GM19372 (cell line): ENCODE results near the gene PHGDH.
"Not testable (repeated sequence)": the region's sequence is repeated elsewhere in the genome, so short reads cannot be mapped to it uniquely, and the experiment has no call there.

ENCODE experiments used
- ATAC-seq: cut with Tn5 transposase; IDR thresholded peaks from one replicate; pipeline ENCODE4 v1.9.1; 2021; ENCODE audit warnings: mild to moderate bottlenecking, low read depth, moderate library complexity; ENCODE audit not compliant: unreplicated experiment

Gene PHGDH

GRCh38 chr1:119784191-119784781 is 72.6 kb downstream of the PHGDH start:
- ATAC-seq = no peak

GRCh38 chr1:119786046-119786445 is 74.3 kb downstream of the PHGDH start:
- ATAC-seq = not testable (repeated sequence)

DNA sequence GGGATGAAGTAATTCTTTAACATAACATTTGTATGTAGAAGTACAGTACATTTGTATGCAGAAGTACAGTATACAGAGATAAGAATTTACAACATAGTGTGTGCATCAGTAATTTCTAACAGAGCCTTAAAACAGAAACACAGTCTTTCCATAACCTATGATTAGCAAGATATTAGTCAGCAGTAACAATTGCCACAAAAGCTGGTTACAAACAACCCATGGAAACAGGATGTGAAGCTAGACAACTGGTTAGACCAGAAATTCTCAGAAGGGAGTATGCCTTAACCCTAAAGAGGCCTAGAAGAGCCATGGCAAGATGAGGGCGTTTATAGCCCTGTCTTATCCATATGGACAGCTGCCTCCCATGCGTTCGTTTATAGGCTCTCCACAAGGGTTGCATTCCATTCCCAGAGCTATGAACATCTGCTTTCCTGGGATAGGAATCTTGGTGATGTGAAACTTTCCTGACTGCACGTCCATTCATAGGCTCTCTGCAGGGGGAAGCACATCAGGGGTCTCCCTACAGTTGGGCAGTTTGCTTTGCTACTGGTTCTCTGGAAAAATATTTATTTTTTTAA is 74.8 kb downstream of the PHGDH start:
- not testable (repeated sequence) for ATAC-seq

DNA sequence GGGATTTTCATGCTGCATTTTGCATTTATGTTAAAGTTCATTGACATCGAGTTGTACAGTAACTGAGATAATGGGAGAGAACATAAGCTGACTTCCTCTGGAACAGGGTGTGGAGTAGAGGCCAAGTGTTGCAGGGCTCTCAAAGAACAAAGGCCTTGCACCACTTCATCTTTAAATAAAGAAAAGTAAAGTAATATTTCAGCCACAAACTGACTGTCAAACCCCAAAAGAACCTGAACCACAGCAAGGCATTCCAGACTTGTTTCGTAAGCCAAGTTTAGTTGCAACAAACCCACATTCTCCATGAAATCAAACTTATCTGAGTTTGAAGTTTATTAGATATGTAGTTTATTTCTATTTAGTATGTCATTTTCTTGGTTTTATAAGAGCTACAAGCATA is 76.0 kb downstream of the PHGDH start:
- ATAC-seq = no peak

DNA sequence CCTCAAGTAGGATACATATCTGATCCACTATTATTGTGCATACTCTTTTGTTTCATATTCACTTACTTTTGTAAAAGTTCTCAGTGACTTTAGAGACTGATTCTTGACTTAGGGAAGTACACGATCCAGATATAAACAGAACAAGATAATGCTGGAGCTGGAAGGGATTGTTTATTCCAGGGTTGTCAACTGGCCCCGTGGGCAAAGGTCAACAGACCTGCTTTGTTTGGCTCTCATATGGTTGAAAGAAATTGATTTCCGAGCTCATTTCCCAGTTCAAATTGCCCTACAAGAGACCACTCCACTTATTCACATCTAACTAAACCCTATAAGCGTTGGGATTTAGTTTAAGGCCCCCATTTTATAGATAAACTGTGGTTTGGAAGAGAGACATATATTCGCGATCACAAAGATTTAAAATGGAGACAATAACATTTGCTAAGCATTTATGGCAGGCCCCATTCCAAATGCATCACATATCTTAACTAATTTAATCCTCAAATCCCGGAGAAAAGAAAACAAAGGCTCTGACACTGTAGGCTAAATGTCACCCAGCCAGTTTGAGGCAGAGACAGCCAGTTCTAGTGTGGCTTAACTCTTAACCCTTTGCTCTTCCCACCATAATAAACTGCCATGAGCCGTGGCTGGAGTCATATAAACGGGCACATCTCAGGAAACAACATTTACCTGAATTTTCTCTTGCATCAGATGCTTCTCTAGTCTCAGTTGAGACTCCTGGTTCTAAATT is 78.9 kb downstream of the PHGDH start:
- no peak for ATAC-seq

DNA sequence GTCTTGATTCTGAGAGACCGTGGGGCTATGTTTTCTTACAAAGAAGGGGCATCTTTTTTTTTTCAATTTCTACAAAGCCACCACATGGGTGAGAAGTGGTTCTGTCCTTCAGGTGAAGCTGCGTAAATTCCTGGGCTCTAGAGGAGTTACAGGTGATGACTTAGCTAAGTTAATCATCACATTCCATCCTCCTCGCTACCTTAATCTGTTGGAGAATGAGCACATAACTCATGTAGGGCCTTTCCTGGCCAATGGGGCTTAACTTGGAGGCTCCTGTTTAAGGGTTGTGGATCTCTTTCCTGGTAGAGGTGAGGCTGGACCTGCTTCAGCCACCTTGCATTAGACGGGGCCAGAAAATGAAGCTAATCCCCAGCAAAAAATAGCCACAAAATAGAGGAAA is 79.6 kb downstream of the PHGDH start:
- no peak for ATAC-seq
